ENCODE data around the gene CACNB2. TPM values are rescaled to one million over a fixed set of nuclear protein-coding genes. Genes with fewer than 3 reads are reported as not detected.

The CACNB2 gene
- total and polyA plus RNA-seq, 2 donors (not counting 3 experiments of a cell fraction or from before 2014, with no cell fraction given): not detected

- ChIA-PET CTCF (no interaction called here), POLR2A (no interaction called here)
- Histone ChIP-seq H3K79me2 (ENCODE audit: control insufficient read depth, insufficient read depth, low read length) (no peaks in the 10 kb centered on the region), H3K4me1 (ENCODE audit: control insufficient read depth, extremely low read depth, insufficient read depth, low read length) (no peaks in the 10 kb centered on the region), H3K4me3 (replicated peaks in 1 of 3; ENCODE audit: insufficient read depth in 1 of 3, low read depth in 1 of 3, low read length in 3 of 3) (no peak overlapping the region), H3K4me2 (ENCODE audit: insufficient read depth, low read length) (no peak overlapping the region), H3K9ac (replicated peaks; ENCODE audit: extremely low read depth, insufficient read depth, low read length) (no peak overlapping the region), H2AFZ (ENCODE audit: low read depth, low read length) (no peak overlapping the region), H3K27me3 (ENCODE audit: control insufficient read depth in 2 of 2, insufficient read depth in 2 of 2, low read length in 2 of 2) (no peaks in the 10 kb centered on the region), H3K9me1 (replicated peaks; ENCODE audit: control insufficient read depth, extremely low read depth, insufficient read depth, low read length) (no peaks in the 10 kb centered on the region), H3K27ac (ENCODE audit: insufficient read depth, low read depth, low read length) (no peak overlapping the region), H4K20me1 (replicated peaks; ENCODE audit: control insufficient read depth, extremely low read depth, insufficient read depth, low read length) (no peaks in the 10 kb centered on the region), H3K36me3 (ENCODE audit: control insufficient read depth in 2 of 2, extremely low read depth in 1 of 2, insufficient read depth in 2 of 2, low read length in 2 of 2) (no peaks in the 10 kb centered on the region), H3K9me3 (replicated peaks; ENCODE audit: control insufficient read depth, insufficient read depth, low read length) (no peaks in the 10 kb centered on the region)
- BruUV-seq (replicated peaks): no TSS peak
- dilution Hi-C loops (cut with MboI; ENCODE audit: extremely low pct_ligation_motif_present, low sequenced_read_pairs): no loop called here
- no peak for DNase-seq (ENCODE audit: low read depth, low spot score)
- TF ChIP-seq GATA2 (IDR thresholded peaks at IDR 0.05; ENCODE audit: insufficient read depth, insufficient read length, low read depth, low read length) (no peak), EZH2 (IDR thresholded peaks at IDR 0.05; ENCODE audit: borderline replicate concordance, low read depth, low read length, severe bottlenecking) (no peak), JUN (IDR thresholded peaks at IDR 0.05; ENCODE audit: borderline replicate concordance, insufficient read depth, insufficient read length, low read depth) (no peak), POLR2A (IDR thresholded peaks at IDR 0.05; ENCODE audit: low read depth, low read length) (no peak), MYC (IDR thresholded peaks at IDR 0.05; ENCODE audit: low read depth, low read length) (no peak), MAX (IDR thresholded peaks at IDR 0.05; ENCODE audit: insufficient read depth, insufficient read length) (no peak), POLR2AphosphoS5 (IDR thresholded peaks at IDR 0.05; ENCODE audit: insufficient read depth, low read depth, low read length) (no peak), FOS (IDR thresholded peaks at IDR 0.05; ENCODE audit: borderline replicate concordance, insufficient read depth, low read length) (no peak)
- TF ChIP-seq, protein P1, sequence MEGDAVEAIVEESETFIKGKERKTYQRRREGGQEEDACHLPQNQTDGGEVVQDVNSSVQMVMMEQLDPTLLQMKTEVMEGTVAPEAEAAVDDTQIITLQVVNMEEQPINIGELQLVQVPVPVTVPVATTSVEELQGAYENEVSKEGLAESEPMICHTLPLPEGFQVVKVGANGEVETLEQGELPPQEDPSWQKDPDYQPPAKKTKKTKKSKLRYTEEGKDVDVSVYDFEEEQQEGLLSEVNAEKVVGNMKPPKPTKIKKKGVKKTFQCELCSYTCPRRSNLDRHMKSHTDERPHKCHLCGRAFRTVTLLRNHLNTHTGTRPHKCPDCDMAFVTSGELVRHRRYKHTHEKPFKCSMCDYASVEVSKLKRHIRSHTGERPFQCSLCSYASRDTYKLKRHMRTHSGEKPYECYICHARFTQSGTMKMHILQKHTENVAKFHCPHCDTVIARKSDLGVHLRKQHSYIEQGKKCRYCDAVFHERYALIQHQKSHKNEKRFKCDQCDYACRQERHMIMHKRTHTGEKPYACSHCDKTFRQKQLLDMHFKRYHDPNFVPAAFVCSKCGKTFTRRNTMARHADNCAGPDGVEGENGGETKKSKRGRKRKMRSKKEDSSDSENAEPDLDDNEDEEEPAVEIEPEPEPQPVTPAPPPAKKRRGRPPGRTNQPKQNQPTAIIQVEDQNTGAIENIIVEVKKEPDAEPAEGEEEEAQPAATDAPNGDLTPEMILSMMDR (IDR thresholded peaks at IDR 0.05; ENCODE audit: extremely low read depth in 1 of 2, insufficient read depth in 1 of 2, low read depth in 1 of 2, low read length in 2 of 2): no peak
- no peak for FAIRE-seq
- intact Hi-C loops (cut with micrococcal nuclease): no loop called here
These were observed 89.6 kb downstream of the CACNB2 start for GRCh38 chr10:18229826-18230225.

Measured in endothelial cell of umbilical vein (primary cell).